WTC11 (cell line): ENCODE results near the gene G6PC3. TPM values are rescaled to one million over a fixed set of nuclear protein-coding genes. Genes with fewer than 3 reads are reported as not detected.
"Not testable (repeated sequence)": the region's sequence is repeated elsewhere in the genome, so short reads cannot be mapped to it uniquely, and the experiment has no call there.

Source experiments
- ATAC-seq: fragments of 200-7000 bp; cut with Tn5 transposase; 2 replicates; pipeline ENCODE4 v1.10.0; 2021; ENCODE audit warnings: mild to moderate bottlenecking, moderate library complexity
- CTCF ChIA-PET: fragments of 300-600 bp; sonication (Branson Sonifier 250); formaldehyde crosslinking; loops from one replicate; lab custom pipeline; 2021; ENCODE audit warnings: antibody characterized with exemption; lab: Charles Lee
- POLR2A ChIA-PET: fragments of 350-600 bp; sonication (Branson Sonifier 250); formaldehyde crosslinking; loops from one replicate; lab custom pipeline; 2021; ENCODE audit warnings: antibody characterized with exemption; lab: Charles Lee
- DNase-seq: peaks from one replicate; pipeline ENCODE4 v3.0.0; 2021; ENCODE audit warnings: low spot score
- H3K27ac Mint-ChIP-seq: 2 replicates; pipeline ENCODE4 v1.8.0; 2021; ENCODE audit warnings: mixed read lengths
- H3K27me3 Mint-ChIP-seq: 2 replicates; pipeline ENCODE4 v1.8.0; 2021; ENCODE audit warnings: low read depth, mild to moderate bottlenecking, moderate library complexity, mixed read lengths
- H3K36me3 Mint-ChIP-seq: 2 replicates; pipeline ENCODE4 v1.8.0; 2021; ENCODE audit warnings: mixed read lengths
- H3K4me1 Mint-ChIP-seq: 2 replicates; pipeline ENCODE4 v1.8.0; 2022; ENCODE audit warnings: mixed read lengths
- H3K4me3 Mint-ChIP-seq: 2 replicates; pipeline ENCODE4 v1.8.0; 2021; ENCODE audit warnings: mild to moderate bottlenecking, moderate library complexity, mixed read lengths
- H3K9me3 Mint-ChIP-seq: 2 replicates; pipeline ENCODE4 v1.8.0; 2021; ENCODE audit warnings: mixed read lengths
- CDX4 ChIP-seq: fragments of 250-450 bp; sonication (Bioruptor Pico); IDR thresholded peaks from 2 replicates; pipeline ENCODE4 v1.9.0; 2021; ENCODE audit warnings: moderate library complexity, mild to moderate bottlenecking, inconsistent platforms, borderline replicate concordance
- ERG ChIP-seq: fragments of 250-450 bp; sonication (Bioruptor Pico); IDR thresholded peaks from 2 replicates; pipeline ENCODE4 v1.8.0; 2021; ENCODE audit warnings: mild to moderate bottlenecking
- GTF2I ChIP-seq: fragments of 250-450 bp; sonication (Bioruptor Pico); conservative IDR thresholded peaks from 2 replicates; pipeline ENCODE4 v1.4.0; 2021; ENCODE audit warnings: mild to moderate bottlenecking
- MYBL2 ChIP-seq: sonication (generic); formaldehyde crosslinking; IDR thresholded peaks from 2 replicates; pipeline ENCODE4 v1.8.1; 2023; ENCODE audit warnings: mild to moderate bottlenecking, moderate library complexity, missing genetic modification reagents
- SOX15 ChIP-seq: fragments of 250-450 bp; sonication (Bioruptor Pico); IDR thresholded peaks from 2 replicates; pipeline ENCODE4 v1.9.0; 2021; ENCODE audit warnings: mild to moderate bottlenecking
- SP1 ChIP-seq: sonication (generic); formaldehyde crosslinking; conservative IDR thresholded peaks from 2 replicates; pipeline ENCODE4 v1.8.1; 2022; ENCODE audit warnings: missing genetic modification reagents
- TEAD4 ChIP-seq: sonication (generic); formaldehyde crosslinking; IDR thresholded peaks from 2 replicates; pipeline ENCODE4 v1.8.0; 2022; ENCODE audit warnings: mild to moderate bottlenecking, missing genetic modification reagents
- ZBTB21 ChIP-seq: sonication (generic); formaldehyde crosslinking; IDR thresholded peaks from 2 replicates; pipeline ENCODE4 v1.8.1; 2023; ENCODE audit warnings: mild to moderate bottlenecking, missing genetic modification reagents, borderline replicate concordance
- ZNF263 ChIP-seq: sonication (generic); formaldehyde crosslinking; IDR thresholded peaks from 2 replicates; pipeline ENCODE4 v1.8.1; 2022; ENCODE audit warnings: low read depth, mild to moderate bottlenecking, moderate library complexity, missing genetic modification reagents
- ZNF317 ChIP-seq: sonication (generic); formaldehyde crosslinking; IDR thresholded peaks from 2 replicates; pipeline ENCODE4 v1.8.1; 2023; ENCODE audit warnings: low read depth, mild to moderate bottlenecking, moderate library complexity, missing genetic modification reagents, borderline replicate concordance
- ZNF396 ChIP-seq: fragments of 250-450 bp; sonication (Bioruptor Pico); IDR thresholded peaks from 2 replicates; pipeline ENCODE4 v1.8.0; 2021; ENCODE audit warnings: mild to moderate bottlenecking, moderate library complexity, borderline replicate concordance
- ZNF423 ChIP-seq: fragments of 250-450 bp; sonication (Bioruptor Pico); IDR thresholded peaks from 2 replicates; pipeline ENCODE4 v2.1.2; 2022; ENCODE audit warnings: mild to moderate bottlenecking, moderate library complexity
- total RNA-seq: library from RNA; stranded (reverse); gene quantifications from 3 replicates; pipeline ENCODE4 v1.2.3, GENCODE V29; 2021
- TF ChIP-seq, protein P1 (sequence below): fragments of 250-450 bp; sonication (Bioruptor Pico); IDR thresholded peaks from 2 replicates; pipeline ENCODE4 v1.9.0; 2021; ENCODE audit warnings: mild to moderate bottlenecking
- TF ChIP-seq, protein P2 (sequence below): sonication (generic); formaldehyde crosslinking; IDR thresholded peaks from 2 replicates; pipeline ENCODE4 v1.8.0; 2022; ENCODE audit warnings: missing genetic modification reagents

The G6PC3 gene
- total RNA-seq, 1 experiment from 2014 or later = 121 TPM

DNA sequence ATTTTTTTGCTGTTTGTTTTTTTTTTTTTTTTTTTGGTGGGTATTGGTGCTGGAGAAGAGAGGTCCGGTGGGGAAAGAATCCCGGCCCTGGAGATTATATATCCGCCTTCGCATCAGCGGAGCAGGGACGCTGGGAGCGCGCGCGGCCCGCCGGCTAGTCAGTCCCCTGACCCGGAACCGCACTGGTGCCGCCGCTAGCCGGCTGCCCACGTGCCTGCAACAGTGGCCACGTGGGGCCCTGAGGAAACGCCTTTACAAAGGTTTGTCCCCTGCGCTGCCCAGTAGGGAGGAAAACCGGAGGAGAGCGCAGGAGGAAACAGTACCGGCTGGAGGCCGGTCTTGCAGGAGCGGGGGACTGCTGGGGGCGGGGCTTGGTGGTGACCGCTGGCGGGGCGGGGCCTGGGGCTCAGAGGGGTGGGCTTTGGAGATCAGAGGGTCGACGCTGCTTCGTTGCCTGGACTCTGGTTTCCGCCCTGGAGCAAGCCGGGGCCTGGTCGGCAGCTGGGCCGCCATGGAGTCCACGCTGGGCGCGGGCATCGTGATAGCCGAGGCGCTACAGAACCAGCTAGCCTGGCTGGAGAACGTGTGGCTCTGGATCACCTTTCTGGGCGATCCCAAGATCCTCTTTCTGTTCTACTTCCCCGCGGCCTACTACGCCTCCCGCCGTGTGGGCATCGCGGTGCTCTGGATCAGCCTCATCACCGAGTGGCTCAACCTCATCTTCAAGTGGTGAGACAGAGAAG lies at the start of gene G6PC3 (continued):
- TF ChIP-seq MYBL2 (CRISPR knock-in tag) (peak; percentile 92; the same call in 1 of the 2 replicates), SP1 (CRISPR knock-in tag) (peak; percentile 89), ZNF263 (CRISPR knock-in tag) (no peak), ERG (CRISPR knock-in tag) (no peak), ZNF317 (CRISPR knock-in tag) (no peak), ZBTB21 (peak; percentile 76; the same call in 1 of the 2 replicates), GTF2I (CRISPR knock-in tag) (no peak), SOX15 (CRISPR knock-in tag) (no peak), ZNF423 (CRISPR knock-in tag) (no peak), TEAD4 (CRISPR knock-in tag) (no peak)
- TF ChIP-seq, protein P1, sequence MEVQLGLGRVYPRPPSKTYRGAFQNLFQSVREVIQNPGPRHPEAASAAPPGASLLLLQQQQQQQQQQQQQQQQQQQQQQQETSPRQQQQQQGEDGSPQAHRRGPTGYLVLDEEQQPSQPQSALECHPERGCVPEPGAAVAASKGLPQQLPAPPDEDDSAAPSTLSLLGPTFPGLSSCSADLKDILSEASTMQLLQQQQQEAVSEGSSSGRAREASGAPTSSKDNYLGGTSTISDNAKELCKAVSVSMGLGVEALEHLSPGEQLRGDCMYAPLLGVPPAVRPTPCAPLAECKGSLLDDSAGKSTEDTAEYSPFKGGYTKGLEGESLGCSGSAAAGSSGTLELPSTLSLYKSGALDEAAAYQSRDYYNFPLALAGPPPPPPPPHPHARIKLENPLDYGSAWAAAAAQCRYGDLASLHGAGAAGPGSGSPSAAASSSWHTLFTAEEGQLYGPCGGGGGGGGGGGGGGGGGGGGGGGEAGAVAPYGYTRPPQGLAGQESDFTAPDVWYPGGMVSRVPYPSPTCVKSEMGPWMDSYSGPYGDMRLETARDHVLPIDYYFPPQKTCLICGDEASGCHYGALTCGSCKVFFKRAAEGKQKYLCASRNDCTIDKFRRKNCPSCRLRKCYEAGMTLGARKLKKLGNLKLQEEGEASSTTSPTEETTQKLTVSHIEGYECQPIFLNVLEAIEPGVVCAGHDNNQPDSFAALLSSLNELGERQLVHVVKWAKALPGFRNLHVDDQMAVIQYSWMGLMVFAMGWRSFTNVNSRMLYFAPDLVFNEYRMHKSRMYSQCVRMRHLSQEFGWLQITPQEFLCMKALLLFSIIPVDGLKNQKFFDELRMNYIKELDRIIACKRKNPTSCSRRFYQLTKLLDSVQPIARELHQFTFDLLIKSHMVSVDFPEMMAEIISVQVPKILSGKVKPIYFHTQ (CRISPR knock-in tag) = no peak
- TF ChIP-seq, protein P2, sequence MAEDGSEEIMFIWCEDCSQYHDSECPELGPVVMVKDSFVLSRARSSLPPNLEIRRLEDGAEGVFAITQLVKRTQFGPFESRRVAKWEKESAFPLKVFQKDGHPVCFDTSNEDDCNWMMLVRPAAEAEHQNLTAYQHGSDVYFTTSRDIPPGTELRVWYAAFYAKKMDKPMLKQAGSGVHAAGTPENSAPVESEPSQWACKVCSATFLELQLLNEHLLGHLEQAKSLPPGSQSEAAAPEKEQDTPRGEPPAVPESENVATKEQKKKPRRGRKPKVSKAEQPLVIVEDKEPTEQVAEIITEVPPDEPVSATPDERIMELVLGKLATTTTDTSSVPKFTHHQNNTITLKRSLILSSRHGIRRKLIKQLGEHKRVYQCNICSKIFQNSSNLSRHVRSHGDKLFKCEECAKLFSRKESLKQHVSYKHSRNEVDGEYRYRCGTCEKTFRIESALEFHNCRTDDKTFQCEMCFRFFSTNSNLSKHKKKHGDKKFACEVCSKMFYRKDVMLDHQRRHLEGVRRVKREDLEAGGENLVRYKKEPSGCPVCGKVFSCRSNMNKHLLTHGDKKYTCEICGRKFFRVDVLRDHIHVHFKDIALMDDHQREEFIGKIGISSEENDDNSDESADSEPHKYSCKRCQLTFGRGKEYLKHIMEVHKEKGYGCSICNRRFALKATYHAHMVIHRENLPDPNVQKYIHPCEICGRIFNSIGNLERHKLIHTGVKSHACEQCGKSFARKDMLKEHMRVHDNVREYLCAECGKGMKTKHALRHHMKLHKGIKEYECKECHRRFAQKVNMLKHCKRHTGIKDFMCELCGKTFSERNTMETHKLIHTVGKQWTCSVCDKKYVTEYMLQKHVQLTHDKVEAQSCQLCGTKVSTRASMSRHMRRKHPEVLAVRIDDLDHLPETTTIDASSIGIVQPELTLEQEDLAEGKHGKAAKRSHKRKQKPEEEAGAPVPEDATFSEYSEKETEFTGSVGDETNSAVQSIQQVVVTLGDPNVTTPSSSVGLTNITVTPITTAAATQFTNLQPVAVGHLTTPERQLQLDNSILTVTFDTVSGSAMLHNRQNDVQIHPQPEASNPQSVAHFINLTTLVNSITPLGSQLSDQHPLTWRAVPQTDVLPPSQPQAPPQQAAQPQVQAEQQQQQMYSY (CRISPR knock-in tag) = peak; percentile 60

DNA sequence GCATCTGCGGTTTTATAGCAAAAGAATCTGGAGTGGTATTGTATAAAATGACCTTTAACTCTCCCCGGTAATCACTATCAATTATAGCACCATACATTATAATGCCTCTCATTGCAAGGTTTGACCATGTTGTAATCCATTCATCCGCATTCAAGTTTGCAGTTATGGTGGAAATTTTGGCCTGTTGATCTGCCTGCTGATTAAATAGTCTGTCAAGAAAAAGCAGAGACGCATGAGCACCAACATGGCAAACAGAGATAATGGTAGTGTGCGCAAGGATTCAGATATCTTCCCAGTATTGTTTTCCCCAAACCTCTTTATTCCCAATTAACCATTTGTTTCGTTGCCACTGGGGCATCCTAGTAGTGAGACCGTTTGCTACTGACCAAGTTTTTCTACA lies 49.3 kb upstream of the G6PC3 start:
- ATAC-seq, CTCF ChIA-PET, H3K36me3 Mint-ChIP-seq, H3K4me3 Mint-ChIP-seq, DNase-seq, H3K27me3 Mint-ChIP-seq, H3K9me3 Mint-ChIP-seq, H3K4me1 Mint-ChIP-seq, POLR2A ChIA-PET: not testable (repeated sequence)
- H3K27ac Mint-ChIP-seq = peak overlapping the region; percentile 21; the same call in 1 of the 2 replicates

GRCh38 chr17:44022246-44022645 lies 48.3 kb upstream of the G6PC3 start:
- no peaks in the 10 kb centered on the region for H3K27me3 Mint-ChIP-seq
- H3K27ac Mint-ChIP-seq = peak overlapping the region; percentile 37; the same call in 1 of the 2 replicates
- no peak overlapping the region for H3K4me3 Mint-ChIP-seq
- H3K36me3 Mint-ChIP-seq = no peaks in the 10 kb centered on the region; the same call in 1 of the 2 replicates
- H3K4me1 Mint-ChIP-seq = no peaks in the 10 kb centered on the region
- POLR2A ChIA-PET = no interaction called here
- CTCF ChIA-PET = interaction anchor here (0.6 kb wide), 1 partner anchor 1133 kb away, joined by 4 read pairs; no protein-coding TSS in a partner anchor
- no peak for ATAC-seq
- no peak for DNase-seq
- H3K9me3 Mint-ChIP-seq = no peaks in the 10 kb centered on the region
- no peak for TF ChIP-seq ZNF396 (CRISPR knock-in tag)
- no peak for TF ChIP-seq CDX4 (CRISPR knock-in tag)
